WTC11 (cell line): ENCODE results near the gene RBCK1. TPM values are rescaled to one million over a fixed set of nuclear protein-coding genes. Genes with fewer than 3 reads are reported as not detected.

ENCODE experiments used
- ATAC-seq: fragments of 200-7000 bp; cut with Tn5 transposase; 2 replicates; pipeline ENCODE4 v1.10.0; 2021; ENCODE audit warnings: mild to moderate bottlenecking, moderate library complexity
- CTCF ChIA-PET: fragments of 300-600 bp; sonication (Branson Sonifier 250); formaldehyde crosslinking; loops from one replicate; lab custom pipeline; 2021; ENCODE audit warnings: antibody characterized with exemption; lab: Charles Lee
- POLR2A ChIA-PET: fragments of 350-600 bp; sonication (Branson Sonifier 250); formaldehyde crosslinking; loops from one replicate; lab custom pipeline; 2021; ENCODE audit warnings: antibody characterized with exemption; lab: Charles Lee
- DNase-seq: peaks from one replicate; pipeline ENCODE4 v3.0.0; 2021; ENCODE audit warnings: low spot score
- H3K27ac Mint-ChIP-seq: 2 replicates; pipeline ENCODE4 v1.8.0; 2021; ENCODE audit warnings: mixed read lengths
- H3K27me3 Mint-ChIP-seq: 2 replicates; pipeline ENCODE4 v1.8.0; 2021; ENCODE audit warnings: low read depth, mild to moderate bottlenecking, moderate library complexity, mixed read lengths
- H3K36me3 Mint-ChIP-seq: 2 replicates; pipeline ENCODE4 v1.8.0; 2021; ENCODE audit warnings: mixed read lengths
- H3K4me1 Mint-ChIP-seq: 2 replicates; pipeline ENCODE4 v1.8.0; 2022; ENCODE audit warnings: mixed read lengths
- H3K4me3 Mint-ChIP-seq: 2 replicates; pipeline ENCODE4 v1.8.0; 2021; ENCODE audit warnings: mild to moderate bottlenecking, moderate library complexity, mixed read lengths
- H3K9me3 Mint-ChIP-seq: 2 replicates; pipeline ENCODE4 v1.8.0; 2021; ENCODE audit warnings: mixed read lengths
- CBFB ChIP-seq: sonication (generic); formaldehyde crosslinking; IDR thresholded peaks from 2 replicates; pipeline ENCODE4 v1.8.1; 2022; ENCODE audit warnings: mild to moderate bottlenecking, low read depth, missing genetic modification reagents
- ELF4 ChIP-seq: sonication (generic); formaldehyde crosslinking; IDR thresholded peaks from 2 replicates; pipeline ENCODE4 v1.8.1; 2022; ENCODE audit warnings: low read depth, mild to moderate bottlenecking, moderate library complexity, missing genetic modification reagents
- FOXJ3 ChIP-seq: sonication (generic); formaldehyde crosslinking; IDR thresholded peaks from 2 replicates; pipeline ENCODE4 v1.9.0; 2021; ENCODE audit warnings: missing genetic modification reagents, mild to moderate bottlenecking, borderline replicate concordance
- GRHL2 ChIP-seq: fragments of 250-450 bp; sonication (Bioruptor Pico); IDR thresholded peaks from 2 replicates; pipeline ENCODE4 v1.8.0; 2022; ENCODE audit warnings: mild to moderate bottlenecking, moderate library complexity; ENCODE audit not compliant: insufficient replicate concordance, severe bottlenecking
- IRF1 ChIP-seq: sonication (generic); formaldehyde crosslinking; IDR thresholded peaks from 2 replicates; pipeline ENCODE4 v1.8.0; 2023; ENCODE audit warnings: missing genetic modification reagents
- JUN ChIP-seq: sonication (generic); formaldehyde crosslinking; IDR thresholded peaks from 2 replicates; pipeline ENCODE4 v1.8.0; 2023; ENCODE audit warnings: mild to moderate bottlenecking, missing genetic modification reagents
- KAT7 ChIP-seq: sonication (generic); formaldehyde crosslinking; IDR thresholded peaks from 2 replicates; pipeline ENCODE4 v1.8.1; 2023; ENCODE audit warnings: missing genetic modification reagents, mild to moderate bottlenecking, borderline replicate concordance
- MAX ChIP-seq: sonication (generic); formaldehyde crosslinking; IDR thresholded peaks from 2 replicates; pipeline ENCODE4 v1.8.0; 2022; ENCODE audit warnings: mild to moderate bottlenecking, missing genetic modification reagents
- MXD4 ChIP-seq: fragments of 250-450 bp; sonication (Bioruptor Pico); IDR thresholded peaks from 2 replicates; pipeline ENCODE4 v1.8.0; 2021; ENCODE audit warnings: mild to moderate bottlenecking, moderate library complexity, borderline replicate concordance
- PRDM15 ChIP-seq: sonication (generic); formaldehyde crosslinking; IDR thresholded peaks from 2 replicates; pipeline ENCODE4 v1.8.0; 2022; ENCODE audit warnings: missing genetic modification reagents
- RELA ChIP-seq: sonication (generic); formaldehyde crosslinking; IDR thresholded peaks from 2 replicates; pipeline ENCODE4 v1.8.1; 2022; ENCODE audit warnings: missing genetic modification reagents, mild to moderate bottlenecking, borderline replicate concordance
- SP1 ChIP-seq: sonication (generic); formaldehyde crosslinking; conservative IDR thresholded peaks from 2 replicates; pipeline ENCODE4 v1.8.1; 2022; ENCODE audit warnings: missing genetic modification reagents
- TP53 ChIP-seq: sonication (generic); formaldehyde crosslinking; IDR thresholded peaks from 2 replicates; pipeline ENCODE4 v1.8.1; 2023; ENCODE audit warnings: mild to moderate bottlenecking, missing genetic modification reagents
- ZNF263 ChIP-seq: sonication (generic); formaldehyde crosslinking; IDR thresholded peaks from 2 replicates; pipeline ENCODE4 v1.8.1; 2022; ENCODE audit warnings: low read depth, mild to moderate bottlenecking, moderate library complexity, missing genetic modification reagents
- ZNF396 ChIP-seq: fragments of 250-450 bp; sonication (Bioruptor Pico); IDR thresholded peaks from 2 replicates; pipeline ENCODE4 v1.8.0; 2021; ENCODE audit warnings: mild to moderate bottlenecking, moderate library complexity, borderline replicate concordance
- ZNF512 ChIP-seq: sonication (generic); formaldehyde crosslinking; IDR thresholded peaks from 2 replicates; pipeline ENCODE4 v1.8.1; 2022; ENCODE audit warnings: missing genetic modification reagents, borderline replicate concordance
- total RNA-seq: library from RNA; stranded (reverse); gene quantifications from 3 replicates; pipeline ENCODE4 v1.2.3, GENCODE V29; 2021
- TF ChIP-seq, protein P1 (sequence below): sonication (generic); formaldehyde crosslinking; IDR thresholded peaks from 2 replicates; pipeline ENCODE4 v1.8.1; 2022; ENCODE audit warnings: low read depth, missing genetic modification reagents, borderline replicate concordance
- TF ChIP-seq, protein P2 (sequence below): sonication (generic); formaldehyde crosslinking; IDR thresholded peaks from 2 replicates; pipeline ENCODE4 v1.8.1; 2022; ENCODE audit warnings: mild to moderate bottlenecking, moderate library complexity, missing genetic modification reagents

The RBCK1 gene
- total RNA-seq, 1 experiment from 2014 or later = 75.2 TPM

GRCh38 chr20:474581-474980 is 66.5 kb downstream of the RBCK1 start:
- POLR2A ChIA-PET = no interaction called here
- no peak overlapping the region for H3K27ac Mint-ChIP-seq
- no peak for ATAC-seq
- no peak overlapping the region for H3K4me3 Mint-ChIP-seq
- H3K9me3 Mint-ChIP-seq = peaks cover 44% of the 10 kb centered on the region
- H3K36me3 Mint-ChIP-seq = peaks cover 56% of the 10 kb centered on the region
- H3K27me3 Mint-ChIP-seq = peaks cover 32% of the 10 kb centered on the region
- TF ChIP-seq MXD4 (CRISPR knock-in tag) (no peak), TP53 (no peak), ZNF263 (CRISPR knock-in tag) (no peak), IRF1 (CRISPR knock-in tag) (no peak), MAX (CRISPR knock-in tag) (no peak), ZNF512 (CRISPR knock-in tag) (no peak), PRDM15 (CRISPR knock-in tag) (no peak), ELF4 (CRISPR knock-in tag) (no peak), RELA (no peak), GRHL2 (no peak)
- H3K4me1 Mint-ChIP-seq = no peaks in the 10 kb centered on the region
- CTCF ChIA-PET = interaction anchor here (1.2 kb wide), 1 partner anchor 103 kb away, joined by 3 read pairs; no protein-coding TSS in a partner anchor
- no peak for DNase-seq

DNA sequence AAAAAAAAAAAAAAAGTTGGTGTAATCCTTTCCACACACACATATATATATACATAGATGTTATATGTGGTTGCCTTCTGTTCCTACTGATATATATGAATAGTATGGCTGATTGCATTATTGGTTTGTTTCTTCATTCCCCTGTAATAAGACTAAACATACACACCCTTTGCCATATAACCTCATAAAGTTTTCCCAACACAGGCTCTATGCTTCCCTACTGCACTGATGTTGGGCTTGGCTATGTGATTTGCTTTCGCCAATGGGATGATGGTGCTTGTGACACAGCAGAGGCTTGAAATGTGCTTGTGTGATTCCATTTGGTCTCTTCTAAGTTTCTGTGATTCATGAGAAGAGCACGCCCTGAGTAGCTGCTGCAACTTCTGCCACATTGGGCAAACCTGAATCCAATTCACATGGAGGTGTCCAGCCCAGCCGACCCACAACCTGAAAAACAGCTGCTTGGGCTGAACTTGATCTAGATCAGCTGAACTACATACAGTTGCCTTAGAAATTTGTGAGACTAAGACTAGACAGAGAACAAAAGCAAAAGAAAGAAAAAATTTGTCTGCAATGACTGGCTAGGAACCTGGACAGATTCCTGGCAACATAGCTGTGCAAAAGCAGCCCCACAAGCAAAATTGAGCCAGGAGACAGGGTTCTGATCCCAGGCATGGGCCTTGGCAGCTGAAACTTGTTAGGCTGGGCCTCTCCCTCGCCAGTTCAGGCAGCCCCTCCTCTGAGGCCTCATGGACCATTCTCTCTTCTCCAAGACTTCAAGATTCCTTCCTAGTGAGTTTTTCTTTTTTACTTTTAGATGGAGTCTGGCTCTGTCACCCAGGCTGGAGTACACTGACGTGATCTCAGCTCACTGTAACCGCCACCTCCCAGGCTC is 67.6 kb downstream of the RBCK1 start:
- H3K9me3 Mint-ChIP-seq = peaks cover 33% of the 10 kb centered on the region
- no peak overlapping the region for H3K27ac Mint-ChIP-seq
- no peak for DNase-seq
- peaks cover 22% of the 10 kb centered on the region for H3K27me3 Mint-ChIP-seq
- no peaks in the 10 kb centered on the region for H3K4me1 Mint-ChIP-seq
- peaks cover 51% of the 10 kb centered on the region for H3K36me3 Mint-ChIP-seq
- H3K4me3 Mint-ChIP-seq = no peak overlapping the region
- ChIA-PET POLR2A (interaction anchor here (0.6 kb wide), 1 partner anchor 59 kb away, joined by 3 read pairs; no protein-coding TSS in a partner anchor), CTCF (interaction anchor here (1.5 to 1.7 kb wide), 3 partner anchors 44 to 121 kb away, joined by 3 to 4 read pairs (median 4); partner anchors contain the start of gene CSNK2A1)
- no peak for ATAC-seq
- no peak for TF ChIP-seq FOXJ3
- TF ChIP-seq, protein P1, sequence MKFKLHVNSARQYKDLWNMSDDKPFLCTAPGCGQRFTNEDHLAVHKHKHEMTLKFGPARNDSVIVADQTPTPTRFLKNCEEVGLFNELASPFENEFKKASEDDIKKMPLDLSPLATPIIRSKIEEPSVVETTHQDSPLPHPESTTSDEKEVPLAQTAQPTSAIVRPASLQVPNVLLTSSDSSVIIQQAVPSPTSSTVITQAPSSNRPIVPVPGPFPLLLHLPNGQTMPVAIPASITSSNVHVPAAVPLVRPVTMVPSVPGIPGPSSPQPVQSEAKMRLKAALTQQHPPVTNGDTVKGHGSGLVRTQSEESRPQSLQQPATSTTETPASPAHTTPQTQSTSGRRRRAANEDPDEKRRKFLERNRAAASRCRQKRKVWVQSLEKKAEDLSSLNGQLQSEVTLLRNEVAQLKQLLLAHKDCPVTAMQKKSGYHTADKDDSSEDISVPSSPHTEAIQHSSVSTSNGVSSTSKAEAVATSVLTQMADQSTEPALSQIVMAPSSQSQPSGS (CRISPR knock-in tag) = no peak
- TF ChIP-seq, protein P2, sequence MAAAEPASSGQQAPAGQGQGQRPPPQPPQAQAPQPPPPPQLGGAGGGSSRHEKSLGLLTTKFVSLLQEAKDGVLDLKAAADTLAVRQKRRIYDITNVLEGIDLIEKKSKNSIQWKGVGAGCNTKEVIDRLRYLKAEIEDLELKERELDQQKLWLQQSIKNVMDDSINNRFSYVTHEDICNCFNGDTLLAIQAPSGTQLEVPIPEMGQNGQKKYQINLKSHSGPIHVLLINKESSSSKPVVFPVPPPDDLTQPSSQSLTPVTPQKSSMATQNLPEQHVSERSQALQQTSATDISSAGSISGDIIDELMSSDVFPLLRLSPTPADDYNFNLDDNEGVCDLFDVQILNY = no peak
- TF ChIP-seq ELF4 (CRISPR knock-in tag) = no peak
- TF ChIP-seq IRF1 (CRISPR knock-in tag) = no peak
- TF ChIP-seq PRDM15 (CRISPR knock-in tag) = no peak
- no peak for TF ChIP-seq GRHL2
- TF ChIP-seq KAT7 = no peak
- no peak for TF ChIP-seq SP1 (CRISPR knock-in tag)
- TF ChIP-seq JUN (CRISPR knock-in tag) = no peak
- TF ChIP-seq CBFB (CRISPR knock-in tag) = no peak
- no peak for TF ChIP-seq ZNF396
